ENCODE measurements around the gene VCL.

DNA sequence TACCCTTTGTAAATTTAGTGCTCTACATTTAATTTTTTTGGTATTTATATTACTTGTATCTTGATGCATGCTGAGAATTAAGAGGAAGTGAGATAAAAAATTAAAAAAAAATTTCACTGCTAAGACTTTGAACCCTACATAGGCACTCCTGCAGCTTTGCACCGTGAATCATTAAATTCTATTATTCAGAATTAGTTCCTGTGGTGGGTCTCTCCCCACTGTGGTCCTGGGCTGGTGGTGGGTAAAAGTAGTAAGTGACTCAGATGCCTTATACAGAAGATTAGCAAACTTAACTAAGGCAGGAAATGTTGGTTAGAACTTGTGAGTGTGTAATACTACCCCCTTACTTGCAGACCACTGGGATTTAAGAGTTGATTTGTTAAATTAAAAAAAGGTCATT, 80.1 kb downstream of the VCL start:
- TF ChIP-seq, protein P1, sequence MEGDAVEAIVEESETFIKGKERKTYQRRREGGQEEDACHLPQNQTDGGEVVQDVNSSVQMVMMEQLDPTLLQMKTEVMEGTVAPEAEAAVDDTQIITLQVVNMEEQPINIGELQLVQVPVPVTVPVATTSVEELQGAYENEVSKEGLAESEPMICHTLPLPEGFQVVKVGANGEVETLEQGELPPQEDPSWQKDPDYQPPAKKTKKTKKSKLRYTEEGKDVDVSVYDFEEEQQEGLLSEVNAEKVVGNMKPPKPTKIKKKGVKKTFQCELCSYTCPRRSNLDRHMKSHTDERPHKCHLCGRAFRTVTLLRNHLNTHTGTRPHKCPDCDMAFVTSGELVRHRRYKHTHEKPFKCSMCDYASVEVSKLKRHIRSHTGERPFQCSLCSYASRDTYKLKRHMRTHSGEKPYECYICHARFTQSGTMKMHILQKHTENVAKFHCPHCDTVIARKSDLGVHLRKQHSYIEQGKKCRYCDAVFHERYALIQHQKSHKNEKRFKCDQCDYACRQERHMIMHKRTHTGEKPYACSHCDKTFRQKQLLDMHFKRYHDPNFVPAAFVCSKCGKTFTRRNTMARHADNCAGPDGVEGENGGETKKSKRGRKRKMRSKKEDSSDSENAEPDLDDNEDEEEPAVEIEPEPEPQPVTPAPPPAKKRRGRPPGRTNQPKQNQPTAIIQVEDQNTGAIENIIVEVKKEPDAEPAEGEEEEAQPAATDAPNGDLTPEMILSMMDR (IDR thresholded peaks at IDR 0.05) = no peak
- no peak for TF ChIP-seq POLR2A (IDR thresholded peaks at IDR 0.05)
